Panc1 (cell line): ENCODE measurements around the gene TRPM6.

Experiments used
- CTCF ChIP-seq: fragments of 450-650 bp; IDR thresholded peaks from 2 replicates; pipeline ENCODE4 v1.5.1; 2017; ENCODE audit warnings: mild to moderate bottlenecking
- POLR2AphosphoS5 ChIP-seq: IDR thresholded peaks from 2 replicates; pipeline ENCODE4 v1.6.1; 2012; ENCODE audit warnings: mild to moderate bottlenecking, low read depth, low read length, moderate library complexity
- REST ChIP-seq, 2 experiments: IDR thresholded peaks; 2 replicates each; pipeline ENCODE4 v1.6.1; 2011 to 2012; ENCODE audit warnings: low read depth in 2 of 2, control low read depth in 1 of 2, low read length in 1 of 2, mild to moderate bottlenecking in 1 of 2, moderate library complexity in 1 of 2; ENCODE audit not compliant: insufficient read depth in 1 of 2

GRCh38 chr9:74800226-74800625 lies 87.5 kb downstream of the TRPM6 start:
- TF ChIP-seq CTCF, result no peak
- TF ChIP-seq POLR2AphosphoS5, result no peak
- no peak for TF ChIP-seq REST (IDR thresholded peaks at IDR 0.05; ENCODE audit: insufficient read depth in 1 of 2, low read depth in 2 of 2, low read length in 1 of 2)
